HepG2 (cell line): ENCODE results near the gene CA7. TPM values are rescaled to one million over a fixed set of nuclear protein-coding genes. Genes with fewer than 3 reads are reported as not detected.

Experiments used
- DPF2 ChIP-seq: sonication (generic); formaldehyde crosslinking; IDR thresholded peaks from 2 replicates; pipeline ENCODE4 v1.4.0; 2020; ENCODE audit warnings: mild to moderate bottlenecking, low read depth, missing genetic modification reagents, borderline replicate concordance
- FOXC1 ChIP-seq: sonication (generic); formaldehyde crosslinking; IDR thresholded peaks from 2 replicates; pipeline ENCODE4 v1.8.0; 2022; ENCODE audit warnings: mild to moderate bottlenecking, missing genetic modification reagents, borderline replicate concordance
- KAT7 ChIP-seq: IDR thresholded peaks from 2 replicates; pipeline ENCODE4 v1.6.1; 2018; ENCODE audit warnings: borderline replicate concordance, missing compliant biosample characterization
- MAFF ChIP-seq: IDR thresholded peaks from 2 replicates; pipeline ENCODE4 v1.6.1; 2011; ENCODE audit warnings: low read depth, low read length, improper control_type of control experiment
- MLLT10 ChIP-seq: sonication (generic); formaldehyde crosslinking; IDR thresholded peaks from 2 replicates; pipeline ENCODE4 v1.4.0; 2020; ENCODE audit warnings: missing genetic modification reagents
- MTA1 ChIP-seq: sonication (generic); formaldehyde crosslinking; IDR thresholded peaks from 2 replicates; pipeline ENCODE4 v1.4.0; 2020; ENCODE audit warnings: missing genetic modification reagents, mild to moderate bottlenecking, borderline replicate concordance
- RXRB ChIP-seq: IDR thresholded peaks from 2 replicates; pipeline ENCODE4 v1.6.1; 2016; ENCODE audit warnings: borderline replicate concordance, missing genetic modification reagents, missing compliant biosample characterization
- SIN3A ChIP-seq: IDR thresholded peaks from 2 replicates; pipeline ENCODE4 v1.6.1; 2011; ENCODE audit warnings: low read depth, mild to moderate bottlenecking, control low read depth, low read length, borderline replicate concordance
- SMARCE1 ChIP-seq: fragments of 450-650 bp; IDR thresholded peaks from 2 replicates; pipeline ENCODE4 v1.6.1; 2017; ENCODE audit warnings: borderline replicate concordance
- TAF15 ChIP-seq: fragments of 200-400 bp; formaldehyde crosslinking; IDR thresholded peaks from one replicate; pipeline ENCODE4 v1.6.1; 2018; ENCODE audit warnings: mild to moderate bottlenecking, low read depth, low read length; ENCODE audit not compliant: poor library complexity, severe bottlenecking
- ZNF335 ChIP-seq: sonication (generic); formaldehyde crosslinking; IDR thresholded peaks from 2 replicates; pipeline ENCODE4 v1.4.0; 2020; ENCODE audit warnings: missing genetic modification reagents
- ZNF446 ChIP-seq: sonication (generic); formaldehyde crosslinking; IDR thresholded peaks from 2 replicates; pipeline ENCODE4 v1.5.0; 2020; ENCODE audit warnings: mild to moderate bottlenecking, missing genetic modification reagents
- ZNF878 ChIP-seq: sonication (generic); formaldehyde crosslinking; IDR thresholded peaks from 2 replicates; pipeline ENCODE4 v1.8.1; 2023; ENCODE audit warnings: mild to moderate bottlenecking, missing genetic modification reagents, moderate library complexity
- ZNF891 ChIP-seq: sonication (generic); formaldehyde crosslinking; IDR thresholded peaks from 2 replicates; pipeline ENCODE4 v1.5.0; 2020; ENCODE audit warnings: mild to moderate bottlenecking, missing genetic modification reagents
- polyA plus RNA-seq, 8 experiments: library from polyadenylated mRNA; depleted of rRNA in 3 of 8; stranded (reverse) in 7 of 8; unstranded in 1 of 8; fragments of >200 nt; fragmentation: Illumina TruSeq in 4 of 8; extraction: Trizol in 4 of 8; gene quantifications; 2 replicates each; pipeline versions ENCODE4 v1.2.1 to v1.2.3, GENCODE V29; 2011 to 2016; ENCODE audit warnings: low read depth in 4 of 8, missing spikeins in 1 of 8, mixed read lengths in 1 of 8; ENCODE audit not compliant: insufficient read depth in 1 of 8
- total RNA-seq, 5 experiments: library from RNA; depleted of rRNA; stranded (reverse); fragments of >200 nt; fragmentation: Illumina TruSeq; extraction: Trizol; gene quantifications; 2 replicates each; pipeline ENCODE4 v1.2.3, GENCODE V29; 2016; ENCODE audit warnings: low read depth in 1 of 5
- TF ChIP-seq, protein P1 (sequence below): sonication (generic); formaldehyde crosslinking; IDR thresholded peaks from 2 replicates; pipeline ENCODE4 v1.4.0; 2020; ENCODE audit warnings: mild to moderate bottlenecking, missing genetic modification reagents
- TF ChIP-seq, protein P2 (sequence below): sonication (generic); formaldehyde crosslinking; IDR thresholded peaks from 2 replicates; pipeline ENCODE4 v1.4.0; 2020; ENCODE audit warnings: missing genetic modification reagents, mild to moderate bottlenecking, borderline replicate concordance
- TF ChIP-seq, protein P3 (sequence below): sonication (generic); formaldehyde crosslinking; IDR thresholded peaks from 2 replicates; pipeline ENCODE4 v1.5.0; 2020; ENCODE audit warnings: mild to moderate bottlenecking, missing genetic modification reagents, borderline replicate concordance
- TF ChIP-seq, protein P4 (sequence below): sonication (generic); formaldehyde crosslinking; IDR thresholded peaks from 2 replicates; pipeline ENCODE4 v1.4.0; 2020; ENCODE audit warnings: mild to moderate bottlenecking, missing genetic modification reagents

The CA7 gene
- total and polyA plus RNA-seq, 2 of the 13 experiments (the other 11 are each of a cell fraction or from before 2014, with no cell fraction given), result not detected

DNA sequence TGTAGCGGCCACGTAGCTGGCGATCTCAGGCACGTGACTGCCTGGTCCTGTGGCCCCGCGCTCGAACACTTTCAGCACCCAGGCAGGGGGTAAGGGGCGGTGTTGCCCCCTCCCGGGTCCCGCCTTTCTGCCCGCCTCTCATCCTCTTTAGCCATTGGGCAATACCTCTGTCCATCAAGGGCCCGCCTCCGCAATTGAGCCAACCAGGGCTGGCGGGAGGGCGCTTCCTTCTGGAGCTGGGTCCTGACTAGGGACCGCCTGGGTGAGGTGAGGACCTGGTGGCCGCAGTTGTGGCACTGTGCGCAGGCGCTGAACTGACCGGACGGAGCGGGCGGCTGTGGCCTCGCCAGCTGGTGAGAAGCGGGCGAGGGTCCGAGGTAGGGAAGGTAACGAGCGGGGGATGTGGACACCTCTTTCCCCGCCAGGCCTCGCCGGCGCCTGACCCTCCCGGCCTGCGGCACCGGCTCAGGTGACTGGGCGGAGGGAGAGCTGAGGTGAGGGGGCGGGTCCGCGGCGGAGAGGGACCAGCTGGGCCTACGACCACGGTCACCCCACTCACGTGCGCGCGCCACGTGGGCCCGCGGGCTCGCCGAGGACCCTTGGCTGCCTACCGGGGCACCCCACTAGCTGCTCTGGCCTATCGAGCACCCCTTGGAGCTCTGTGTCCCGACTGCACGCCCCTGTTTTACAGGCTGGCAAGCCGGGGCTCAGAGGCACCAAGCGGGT lies 36.2 kb downstream of the CA7 start, which contains the start of gene PDP2 (continued):
- TF ChIP-seq, protein P1, sequence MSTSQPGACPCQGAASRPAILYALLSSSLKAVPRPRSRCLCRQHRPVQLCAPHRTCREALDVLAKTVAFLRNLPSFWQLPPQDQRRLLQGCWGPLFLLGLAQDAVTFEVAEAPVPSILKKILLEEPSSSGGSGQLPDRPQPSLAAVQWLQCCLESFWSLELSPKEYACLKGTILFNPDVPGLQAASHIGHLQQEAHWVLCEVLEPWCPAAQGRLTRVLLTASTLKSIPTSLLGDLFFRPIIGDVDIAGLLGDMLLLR (CRISPR knock-in tag), result peak; percentile 99
- TF ChIP-seq ZNF335 (peak; percentile 91), RXRB (CRISPR knock-in tag) (peak; percentile 54), MAFF (no peak), TAF15 (peak; percentile 30), ZNF446 (CRISPR knock-in tag) (peak; percentile 85; the same call in 1 of the 2 replicates), DPF2 (CRISPR knock-in tag) (no peak), SIN3A (no peak; the same call in 1 of the 2 replicates), FOXC1 (CRISPR knock-in tag) (peak; percentile 97), MTA1 (CRISPR knock-in tag) (peak; percentile 81; the same call in 1 of the 2 replicates), MLLT10 (CRISPR knock-in tag) (no peak), KAT7 (CRISPR knock-in tag) (peak; percentile 93; the same call in 1 of the 2 replicates), ZNF891 (CRISPR knock-in tag) (peak; percentile 88), ZNF878 (CRISPR knock-in tag) (peak; percentile 70; the same call in 1 of the 2 replicates), SMARCE1 (no peak)
- TF ChIP-seq, protein P2, sequence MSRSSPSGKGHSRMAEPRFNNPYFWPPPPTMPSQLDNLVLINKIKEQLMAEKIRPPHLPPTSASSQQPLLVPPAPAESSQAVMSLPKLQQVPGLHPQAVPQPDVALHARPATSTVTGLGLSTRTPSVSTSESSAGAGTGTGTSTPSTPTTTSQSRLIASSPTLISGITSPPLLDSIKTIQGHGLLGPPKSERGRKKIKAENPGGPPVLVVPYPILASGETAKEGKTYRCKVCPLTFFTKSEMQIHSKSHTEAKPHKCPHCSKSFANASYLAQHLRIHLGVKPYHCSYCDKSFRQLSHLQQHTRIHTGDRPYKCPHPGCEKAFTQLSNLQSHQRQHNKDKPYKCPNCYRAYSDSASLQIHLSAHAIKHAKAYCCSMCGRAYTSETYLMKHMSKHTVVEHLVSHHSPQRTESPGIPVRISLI (CRISPR knock-in tag), result peak; percentile 56; the same call in 1 of the 2 replicates
- TF ChIP-seq, protein P3, sequence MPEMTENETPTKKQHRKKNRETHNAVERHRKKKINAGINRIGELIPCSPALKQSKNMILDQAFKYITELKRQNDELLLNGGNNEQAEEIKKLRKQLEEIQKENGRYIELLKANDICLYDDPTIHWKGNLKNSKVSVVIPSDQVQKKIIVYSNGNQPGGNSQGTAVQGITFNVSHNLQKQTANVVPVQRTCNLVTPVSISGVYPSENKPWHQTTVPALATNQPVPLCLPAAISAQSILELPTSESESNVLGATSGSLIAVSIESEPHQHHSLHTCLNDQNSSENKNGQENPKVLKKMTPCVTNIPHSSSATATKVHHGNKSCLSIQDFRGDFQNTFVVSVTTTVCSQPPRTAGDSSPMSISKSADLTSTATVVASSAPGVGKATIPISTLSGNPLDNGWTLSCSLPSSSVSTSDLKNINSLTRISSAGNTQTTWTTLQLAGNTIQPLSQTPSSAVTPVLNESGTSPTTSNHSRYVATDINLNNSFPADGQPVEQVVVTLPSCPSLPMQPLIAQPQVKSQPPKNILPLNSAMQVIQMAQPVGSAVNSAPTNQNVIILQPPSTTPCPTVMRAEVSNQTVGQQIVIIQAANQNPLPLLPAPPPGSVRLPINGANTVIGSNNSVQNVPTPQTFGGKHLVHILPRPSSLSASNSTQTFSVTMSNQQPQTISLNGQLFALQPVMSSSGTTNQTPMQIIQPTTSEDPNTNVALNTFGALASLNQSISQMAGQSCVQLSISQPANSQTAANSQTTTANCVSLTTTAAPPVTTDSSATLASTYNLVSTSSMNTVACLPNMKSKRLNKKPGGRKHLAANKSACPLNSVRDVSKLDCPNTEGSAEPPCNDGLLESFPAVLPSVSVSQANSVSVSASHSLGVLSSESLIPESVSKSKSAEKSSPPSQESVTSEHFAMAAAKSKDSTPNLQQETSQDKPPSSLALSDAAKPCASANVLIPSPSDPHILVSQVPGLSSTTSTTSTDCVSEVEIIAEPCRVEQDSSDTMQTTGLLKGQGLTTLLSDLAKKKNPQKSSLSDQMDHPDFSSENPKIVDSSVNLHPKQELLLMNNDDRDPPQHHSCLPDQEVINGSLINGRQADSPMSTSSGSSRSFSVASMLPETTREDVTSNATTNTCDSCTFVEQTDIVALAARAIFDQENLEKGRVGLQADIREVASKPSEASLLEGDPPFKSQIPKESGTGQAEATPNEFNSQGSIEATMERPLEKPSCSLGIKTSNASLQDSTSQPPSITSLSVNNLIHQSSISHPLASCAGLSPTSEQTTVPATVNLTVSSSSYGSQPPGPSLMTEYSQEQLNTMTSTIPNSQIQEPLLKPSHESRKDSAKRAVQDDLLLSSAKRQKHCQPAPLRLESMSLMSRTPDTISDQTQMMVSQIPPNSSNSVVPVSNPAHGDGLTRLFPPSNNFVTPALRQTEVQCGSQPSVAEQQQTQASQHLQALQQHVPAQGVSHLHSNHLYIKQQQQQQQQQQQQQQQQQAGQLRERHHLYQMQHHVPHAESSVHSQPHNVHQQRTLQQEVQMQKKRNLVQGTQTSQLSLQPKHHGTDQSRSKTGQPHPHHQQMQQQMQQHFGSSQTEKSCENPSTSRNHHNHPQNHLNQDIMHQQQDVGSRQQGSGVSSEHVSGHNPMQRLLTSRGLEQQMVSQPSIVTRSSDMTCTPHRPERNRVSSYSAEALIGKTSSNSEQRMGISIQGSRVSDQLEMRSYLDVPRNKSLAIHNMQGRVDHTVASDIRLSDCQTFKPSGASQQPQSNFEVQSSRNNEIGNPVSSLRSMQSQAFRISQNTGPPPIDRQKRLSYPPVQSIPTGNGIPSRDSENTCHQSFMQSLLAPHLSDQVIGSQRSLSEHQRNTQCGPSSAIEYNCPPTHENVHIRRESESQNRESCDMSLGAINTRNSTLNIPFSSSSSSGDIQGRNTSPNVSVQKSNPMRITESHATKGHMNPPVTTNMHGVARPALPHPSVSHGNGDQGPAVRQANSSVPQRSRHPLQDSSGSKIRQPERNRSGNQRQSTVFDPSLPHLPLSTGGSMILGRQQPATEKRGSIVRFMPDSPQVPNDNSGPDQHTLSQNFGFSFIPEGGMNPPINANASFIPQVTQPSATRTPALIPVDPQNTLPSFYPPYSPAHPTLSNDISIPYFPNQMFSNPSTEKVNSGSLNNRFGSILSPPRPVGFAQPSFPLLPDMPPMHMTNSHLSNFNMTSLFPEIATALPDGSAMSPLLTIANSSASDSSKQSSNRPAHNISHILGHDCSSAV (CRISPR knock-in tag), result 0 out of 2 replicates have a peak, but pooled peaks have one; percentile 75
- TF ChIP-seq, protein P4, sequence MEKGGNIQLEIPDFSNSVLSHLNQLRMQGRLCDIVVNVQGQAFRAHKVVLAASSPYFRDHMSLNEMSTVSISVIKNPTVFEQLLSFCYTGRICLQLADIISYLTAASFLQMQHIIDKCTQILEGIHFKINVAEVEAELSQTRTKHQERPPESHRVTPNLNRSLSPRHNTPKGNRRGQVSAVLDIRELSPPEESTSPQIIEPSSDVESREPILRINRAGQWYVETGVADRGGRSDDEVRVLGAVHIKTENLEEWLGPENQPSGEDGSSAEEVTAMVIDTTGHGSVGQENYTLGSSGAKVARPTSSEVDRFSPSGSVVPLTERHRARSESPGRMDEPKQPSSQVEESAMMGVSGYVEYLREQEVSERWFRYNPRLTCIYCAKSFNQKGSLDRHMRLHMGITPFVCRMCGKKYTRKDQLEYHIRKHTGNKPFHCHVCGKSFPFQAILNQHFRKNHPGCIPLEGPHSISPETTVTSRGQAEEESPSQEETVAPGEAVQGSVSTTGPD (CRISPR knock-in tag), result no peak
